A673 (cell line): ENCODE results near the gene OBP2A. TPM values are rescaled to one million over a fixed set of nuclear protein-coding genes. Genes with fewer than 3 reads are reported as not detected.

Source experiments
- BruUV-seq: library from RNA; stranded (reverse); fragments of 400-500 nt; replicated peaks from 2 replicates; lab custom pipeline; 2021; lab: Mats Ljungman, UMichigan
- CTCF ChIA-PET: fragments of 300-600 bp; sonication (Branson Sonifier 250); formaldehyde crosslinking; loops from one replicate; lab custom pipeline; 2022; ENCODE audit warnings: antibody characterized with exemption; lab: Charles Lee
- POLR2A ChIA-PET: fragments of 300-600 bp; sonication (Branson Sonifier 250); formaldehyde crosslinking; loops from one replicate; lab custom pipeline; 2022; ENCODE audit warnings: antibody characterized with exemption; ENCODE audit not compliant: low non-redundant PET; lab: Charles Lee
- DNase-seq: peaks from one replicate; pipeline ENCODE4 v3.0.0-alpha.2; 2015; ENCODE audit warnings: low spot score
- H3K27ac ChIP-seq: fragments of 200-600 bp; sonication (generic); 2 replicates; pipeline ENCODE4 v1.5.1; 2016; ENCODE audit warnings: mixed run types, low read depth, mild to moderate bottlenecking, mixed read lengths, antibody characterized with exemption, low read length; ENCODE audit not compliant: poor library complexity, severe bottlenecking
- H3K27me3 ChIP-seq: fragments of 200-600 bp; sonication (generic); replicated peaks from 2 replicates; pipeline ENCODE4 v1.6.1; 2017; ENCODE audit warnings: mixed run types, low read depth, mild to moderate bottlenecking, mixed read lengths, antibody characterized with exemption, low read length; ENCODE audit not compliant: insufficient read depth, poor library complexity
- H3K36me3 ChIP-seq: fragments of 200-600 bp; sonication (generic); 2 replicates; pipeline ENCODE4 v1.6.1; 2016; ENCODE audit warnings: mixed run types, mild to moderate bottlenecking, mixed read lengths, antibody characterized with exemption, low read length; ENCODE audit not compliant: insufficient read depth, poor library complexity, severe bottlenecking
- H3K4me1 ChIP-seq: fragments of 200-600 bp; sonication (generic); 2 replicates; pipeline ENCODE4 v1.6.1; 2017; ENCODE audit warnings: mixed run types, mild to moderate bottlenecking, mixed read lengths, antibody characterized with exemption, low read length; ENCODE audit not compliant: insufficient read depth, poor library complexity, severe bottlenecking
- H3K4me3 ChIP-seq: fragments of 200-600 bp; sonication (generic); 2 replicates; pipeline ENCODE4 v1.5.1; 2016; ENCODE audit warnings: low read depth, mixed run types, mild to moderate bottlenecking, mixed read lengths, low read length; ENCODE audit not compliant: poor library complexity, severe bottlenecking
- H3K9me3 ChIP-seq: fragments of 200-600 bp; sonication (generic); 2 replicates; pipeline ENCODE4 v1.6.1; 2016; ENCODE audit warnings: mixed run types, low read depth, mild to moderate bottlenecking, mixed read lengths, antibody characterized with exemption, low read length; ENCODE audit not compliant: poor library complexity, severe bottlenecking
- CTCF ChIP-seq: fragments of 300-800, 200-600 bp; sonication (generic); conservative IDR thresholded peaks from 2 replicates; pipeline ENCODE4 v1.5.1; 2017; ENCODE audit warnings: low read depth, mild to moderate bottlenecking, antibody characterized with exemption, low read length, moderate library complexity, mixed read lengths
- EZH2 ChIP-seq: fragments of 200-600 bp; sonication (generic); IDR thresholded peaks from 2 replicates; pipeline ENCODE4 v1.6.1; 2017; ENCODE audit warnings: borderline replicate concordance, low read depth, mild to moderate bottlenecking, mixed read lengths, antibody characterized with exemption, low read length; ENCODE audit not compliant: poor library complexity, severe bottlenecking
- intact Hi-C: fragments of 100-400 bp; cut with micrococcal nuclease; formaldehyde crosslinking; loops from one replicate; pipeline ENCODE4 v1.10.0; 2022; ENCODE audit not compliant: unreplicated experiment
- total RNA-seq: library from RNA; stranded (reverse); gene quantifications from 2 replicates; pipeline ENCODE4 v1.2.3, GENCODE V29; 2021

Gene OBP2A
- total RNA-seq, 1 experiment from 2014 or later: not detected

GRCh38 chr9:135517407-135517822 lies 28.5 kb upstream of the OBP2A start:
- no TSS peak for BruUV-seq
- Histone ChIP-seq H3K36me3 (no peaks in the 10 kb centered on the region), H3K4me3 (no peak overlapping the region), H3K27me3 (no peaks in the 10 kb centered on the region), H3K9me3 (no peaks in the 10 kb centered on the region), H3K27ac (no peak overlapping the region), H3K4me1 (no peaks in the 10 kb centered on the region)
- POLR2A ChIA-PET: no interaction called here
- DNase-seq: no peak
- no peak for TF ChIP-seq CTCF
- TF ChIP-seq EZH2: no peak
- intact Hi-C loops: no loop called here
- CTCF ChIA-PET: no interaction called here

GRCh38 chr9:135519179-135519971 lies 26.6 kb upstream of the OBP2A start:
- ChIA-PET CTCF (no interaction called here), POLR2A (no interaction called here)
- no TSS peak for BruUV-seq
- intact Hi-C loops: no loop called here
- Histone ChIP-seq H3K27me3 (no peaks in the 10 kb centered on the region), H3K4me1 (no peaks in the 10 kb centered on the region), H3K4me3 (no peak overlapping the region), H3K9me3 (no peaks in the 10 kb centered on the region), H3K36me3 (no peaks in the 10 kb centered on the region), H3K27ac (no peak overlapping the region)
- no peak for DNase-seq
- TF ChIP-seq CTCF (no peak), EZH2 (no peak)

DNA sequence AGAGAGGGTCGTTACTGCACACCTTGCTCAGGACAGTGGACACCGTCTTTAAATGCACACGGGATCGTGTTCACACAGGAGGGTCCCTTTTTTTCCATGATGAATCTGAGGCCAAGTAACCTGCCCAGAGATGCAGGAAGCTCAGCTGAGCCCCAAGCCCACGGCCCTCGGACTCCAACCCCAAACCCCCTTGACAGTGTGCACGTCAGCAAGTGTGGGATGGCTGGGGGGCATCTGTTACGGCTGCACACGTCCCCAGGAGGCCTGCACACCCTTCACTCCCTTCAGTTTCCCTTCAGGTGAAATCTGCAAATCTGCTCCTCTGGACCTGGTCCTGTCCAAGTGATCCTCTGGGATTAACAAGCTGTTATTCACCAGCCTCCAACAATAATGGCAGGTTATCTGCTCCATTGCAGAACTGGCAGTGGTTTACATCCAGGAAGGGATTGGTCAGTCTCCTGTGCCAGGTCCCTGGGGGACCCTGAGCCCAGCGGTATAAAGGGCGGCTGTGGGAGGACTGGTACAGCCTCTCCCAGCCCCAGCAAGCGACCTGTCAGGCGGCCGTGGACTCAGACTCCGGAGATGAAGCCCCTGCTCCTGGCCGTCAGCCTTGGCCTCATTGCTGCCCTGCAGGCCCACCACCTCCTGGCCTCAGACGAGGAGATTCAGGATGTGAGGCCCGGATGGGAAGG lies 24.9 kb upstream of the OBP2A start, which contains the start of gene LCN1:
LCN1 (plus strand) TSS at position 525 of the 692 bp plus-strand sequence; CDS start at position 583, 58 bp downstream.
- BruUV-seq: no TSS peak
- no peaks in the 10 kb centered on the region for H3K4me1 ChIP-seq
- H3K36me3 ChIP-seq: no peaks in the 10 kb centered on the region
- H3K27me3 ChIP-seq: no peaks in the 10 kb centered on the region
- DNase-seq: no peak
- no peaks in the 10 kb centered on the region for H3K9me3 ChIP-seq
- CTCF ChIA-PET: no interaction called here
- intact Hi-C loops: no loop called here
- no peak within 1 kb of the TSS for H3K27ac ChIP-seq
- POLR2A ChIA-PET: no interaction called here
- no peak for TF ChIP-seq EZH2
- TF ChIP-seq CTCF: no peak
- no peak within 1 kb of the TSS for H3K4me3 ChIP-seq
